ENCODE measurements around the gene MCF2L2. TPM values are rescaled to one million over a fixed set of nuclear protein-coding genes. Genes with fewer than 3 reads are reported as not detected.

Gene MCF2L2
- total and polyA plus RNA-seq, 2 donors from 2014 or later, result 0.32 to 1.7 TPM

DNA sequence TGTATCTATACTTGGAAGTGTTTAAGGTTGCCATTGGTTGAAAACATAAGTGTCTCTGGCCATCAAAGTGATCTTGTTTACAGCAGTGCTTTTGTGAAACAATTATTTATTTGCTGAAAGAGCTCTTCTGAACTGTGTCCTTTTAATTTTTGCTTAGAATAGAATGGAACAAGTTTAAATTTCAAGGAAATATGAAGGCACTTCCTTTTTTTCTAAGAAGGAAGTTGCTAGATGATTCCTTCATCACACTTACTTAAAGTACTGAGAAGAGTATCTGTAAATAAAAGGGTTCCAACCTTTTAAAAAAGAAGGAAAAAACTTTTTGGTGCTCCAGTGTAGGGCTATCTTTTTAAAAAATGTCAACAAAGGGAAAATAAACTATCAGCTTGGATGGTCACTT lies 155.6 kb downstream of the MCF2L2 start:
- no peaks in the 10 kb centered on the region for H3K36me3 ChIP-seq (ENCODE audit: control insufficient read depth in 2 of 3, insufficient read depth in 3 of 3, low read length in 3 of 3)
- no peaks in the 10 kb centered on the region for H3K4me1 ChIP-seq (ENCODE audit: control insufficient read depth in 2 of 3, insufficient read depth in 2 of 3, low read depth in 1 of 3, low read length in 3 of 3)
- no peak overlapping the region for H3K27ac ChIP-seq (ENCODE audit: low read depth in 2 of 2, low read length in 2 of 2)
- intact Hi-C loops (cut with DNase I), result no loop called here
- no peak for TF ChIP-seq CTCF (IDR thresholded peaks at IDR 0.05; ENCODE audit: borderline replicate concordance, extremely low read depth, insufficient read depth)
- H3K4me3 ChIP-seq (ENCODE audit: low read length in 3 of 3), result no peak overlapping the region
- FAIRE-seq (no peak), DNase-seq (no peak)
- no peaks in the 10 kb centered on the region for H3K9me3 ChIP-seq (ENCODE audit: control insufficient read depth in 2 of 3, insufficient read depth in 1 of 3, low read length in 3 of 3)
- H3K27me3 ChIP-seq (ENCODE audit: control insufficient read depth, insufficient read depth, low read length), result no peaks in the 10 kb centered on the region
- no peak overlapping the region for H3K9ac ChIP-seq (ENCODE audit: low read length in 3 of 3)

GRCh38 chr3:183272142-183272541 lies 156.3 kb downstream of the MCF2L2 start:
- DNase-seq, result no peak
- no peaks in the 10 kb centered on the region for H3K9me3 ChIP-seq (ENCODE audit: control insufficient read depth in 2 of 3, insufficient read depth in 1 of 3, low read length in 3 of 3)

GRCh38 chr3:183270344-183270743 lies 158.1 kb downstream of the MCF2L2 start:
- FAIRE-seq, result no peak
- Histone ChIP-seq H3K36me3 (ENCODE audit: control insufficient read depth in 2 of 3, insufficient read depth in 3 of 3, low read length in 3 of 3) (no peaks in the 10 kb centered on the region), H3K27me3 (ENCODE audit: control insufficient read depth, insufficient read depth, low read length) (no peaks in the 10 kb centered on the region), H3K4me1 (ENCODE audit: control insufficient read depth in 2 of 3, insufficient read depth in 2 of 3, low read depth in 1 of 3, low read length in 3 of 3) (peaks cover 3 to 7% (median 4%) of the 10 kb centered on the region in 3 donors), H3K9me3 (ENCODE audit: control insufficient read depth in 2 of 3, insufficient read depth in 1 of 3, low read length in 3 of 3) (no peaks in the 10 kb centered on the region), H3K4me3 (ENCODE audit: low read length in 3 of 3) (no peak overlapping the region), H3K9ac (ENCODE audit: low read length in 3 of 3) (no peak overlapping the region), H3K27ac (ENCODE audit: low read depth in 2 of 2, low read length in 2 of 2) (no peak overlapping the region)
- intact Hi-C loops (cut with DNase I), result no loop called here
- no peak for TF ChIP-seq CTCF (IDR thresholded peaks at IDR 0.05; ENCODE audit: borderline replicate concordance, extremely low read depth, insufficient read depth)
- no peak for DNase-seq

More at GRCh38 chr3:183272142-183272541, 156.3 kb downstream of the MCF2L2 start:
- Histone ChIP-seq H3K4me1 (ENCODE audit: control insufficient read depth in 2 of 3, insufficient read depth in 2 of 3, low read depth in 1 of 3, low read length in 3 of 3) (no peaks in the 10 kb centered on the region), H3K36me3 (ENCODE audit: control insufficient read depth in 2 of 3, insufficient read depth in 3 of 3, low read length in 3 of 3) (no peaks in the 10 kb centered on the region), H3K4me3 (ENCODE audit: low read length in 3 of 3) (no peak overlapping the region), H3K27ac (ENCODE audit: low read depth in 2 of 2, low read length in 2 of 2) (no peak overlapping the region), H3K9ac (ENCODE audit: low read length in 3 of 3) (no peak overlapping the region), H3K27me3 (ENCODE audit: control insufficient read depth, insufficient read depth, low read length) (no peaks in the 10 kb centered on the region)
- intact Hi-C loops (cut with DNase I), result no loop called here
- no peak for TF ChIP-seq CTCF (IDR thresholded peaks at IDR 0.05; ENCODE audit: borderline replicate concordance, extremely low read depth, insufficient read depth)
- FAIRE-seq, result no peak

DNA sequence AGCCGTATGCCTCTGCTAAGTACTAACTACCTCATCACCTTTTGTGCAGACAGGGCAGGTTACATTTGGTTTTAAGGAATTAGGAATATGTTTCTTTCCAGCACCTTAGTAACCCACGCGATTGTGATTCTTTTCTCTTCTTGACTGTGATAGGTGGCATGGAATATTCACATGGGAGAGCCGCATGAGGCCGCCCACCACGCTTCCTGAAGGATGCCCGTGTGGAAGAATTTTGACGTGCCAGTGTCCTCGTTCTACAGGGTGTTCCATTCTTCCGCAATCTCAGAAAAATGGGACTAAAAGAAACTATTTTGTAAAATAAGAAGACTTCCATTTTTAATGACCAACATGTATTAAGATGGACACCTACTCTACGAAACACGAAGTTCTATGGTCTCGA lies 159.1 kb downstream of the MCF2L2 start:
- DNase-seq, result no peak
- no peak for FAIRE-seq
- Histone ChIP-seq H3K4me3 (ENCODE audit: low read length in 3 of 3) (no peak overlapping the region), H3K36me3 (ENCODE audit: control insufficient read depth in 2 of 3, insufficient read depth in 3 of 3, low read length in 3 of 3) (no peaks in the 10 kb centered on the region), H3K9ac (ENCODE audit: low read length in 3 of 3) (no peak overlapping the region), H3K4me1 (ENCODE audit: control insufficient read depth in 2 of 3, insufficient read depth in 2 of 3, low read depth in 1 of 3, low read length in 3 of 3) (peaks cover 4 to 11% (median 10%) of the 10 kb centered on the region in 3 donors), H3K9me3 (ENCODE audit: control insufficient read depth in 2 of 3, insufficient read depth in 1 of 3, low read length in 3 of 3) (no peaks in the 10 kb centered on the region), H3K27me3 (ENCODE audit: control insufficient read depth, insufficient read depth, low read length) (no peaks in the 10 kb centered on the region), H3K27ac (ENCODE audit: low read depth in 2 of 2, low read length in 2 of 2) (no peak overlapping the region)
- no peak for TF ChIP-seq CTCF (IDR thresholded peaks at IDR 0.05; ENCODE audit: borderline replicate concordance, extremely low read depth, insufficient read depth)
- intact Hi-C loops (cut with DNase I), result no loop called here

Data from kidney (tissue), 14 donors.